ENCODE measurements around the gene SPTBN5. TPM values are rescaled to one million over a fixed set of nuclear protein-coding genes. Genes with fewer than 3 reads are reported as not detected.

Gene SPTBN5
- total RNA-seq, 1 experiment from 2014 or later = 0.84 TPM

DNA sequence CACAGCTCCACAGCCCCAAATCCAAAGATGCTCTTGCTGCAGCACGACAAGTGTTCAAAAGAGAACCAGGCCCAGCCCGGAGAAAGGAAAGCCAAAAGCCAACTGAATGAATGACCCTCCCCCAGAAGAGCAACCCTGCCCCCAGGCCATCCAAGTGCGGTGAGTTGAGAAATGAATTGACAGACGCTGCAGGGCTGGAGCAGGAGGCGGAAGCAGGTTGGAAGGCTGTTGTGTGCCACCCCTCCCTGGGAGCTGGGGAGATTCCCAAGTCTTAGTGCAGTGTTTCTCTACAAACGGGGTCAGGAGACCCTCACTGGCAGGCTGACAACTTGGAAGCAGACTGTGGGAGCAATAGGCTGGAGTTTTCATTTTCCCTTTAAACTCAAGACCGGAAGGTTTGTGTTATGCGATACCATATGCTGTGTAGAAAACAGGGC, 3.5 kb upstream of the SPTBN5 start:
- H3K9me2 ChIP-seq (replicated peaks; ENCODE audit: low read length) = no peaks in the 10 kb centered on the region
- H4K20me1 ChIP-seq (ENCODE audit: low read length) = no peaks in the 10 kb centered on the region
- ATAC-seq (no peak), DNase-seq (no peak)
- POLR2A ChIA-PET (ENCODE audit: unreplicated experiment) = no interaction called here
- H3K4me1 ChIP-seq (ENCODE audit: insufficient read depth, low read length) = peaks cover 20% of the 10 kb centered on the region
- H3K27me3 ChIP-seq (ENCODE audit: low read length) = no peaks in the 10 kb centered on the region
- intact Hi-C loops (cut with micrococcal nuclease) = no loop called here
- H3K9ac ChIP-seq (ENCODE audit: low read length) = no peak overlapping the region
- no peak overlapping the region for H3K27ac ChIP-seq (ENCODE audit: low read length)
- no peaks in the 10 kb centered on the region for H3K9me3 ChIP-seq (ENCODE audit: low read length)
- no TSS peak for BruUV-seq (replicated peaks)
- H3K4me3 ChIP-seq (ENCODE audit: low read length) = no peak overlapping the region
- H3K36me3 ChIP-seq (ENCODE audit: low read depth, low read length) = peaks cover 24% of the 10 kb centered on the region
- no peak overlapping the region for H2AFZ ChIP-seq (ENCODE audit: low read length)
- no peaks in the 10 kb centered on the region for H3K79me2 ChIP-seq (ENCODE audit: low read length)
- TF ChIP-seq EZH2phosphoT487 (IDR thresholded peaks at IDR 0.05; ENCODE audit: borderline replicate concordance, low read length) = no peak
- no peak for TF ChIP-seq EZH2 (IDR thresholded peaks at IDR 0.05; ENCODE audit: low read length, unreplicated experiment)
- TF ChIP-seq, protein P1, sequence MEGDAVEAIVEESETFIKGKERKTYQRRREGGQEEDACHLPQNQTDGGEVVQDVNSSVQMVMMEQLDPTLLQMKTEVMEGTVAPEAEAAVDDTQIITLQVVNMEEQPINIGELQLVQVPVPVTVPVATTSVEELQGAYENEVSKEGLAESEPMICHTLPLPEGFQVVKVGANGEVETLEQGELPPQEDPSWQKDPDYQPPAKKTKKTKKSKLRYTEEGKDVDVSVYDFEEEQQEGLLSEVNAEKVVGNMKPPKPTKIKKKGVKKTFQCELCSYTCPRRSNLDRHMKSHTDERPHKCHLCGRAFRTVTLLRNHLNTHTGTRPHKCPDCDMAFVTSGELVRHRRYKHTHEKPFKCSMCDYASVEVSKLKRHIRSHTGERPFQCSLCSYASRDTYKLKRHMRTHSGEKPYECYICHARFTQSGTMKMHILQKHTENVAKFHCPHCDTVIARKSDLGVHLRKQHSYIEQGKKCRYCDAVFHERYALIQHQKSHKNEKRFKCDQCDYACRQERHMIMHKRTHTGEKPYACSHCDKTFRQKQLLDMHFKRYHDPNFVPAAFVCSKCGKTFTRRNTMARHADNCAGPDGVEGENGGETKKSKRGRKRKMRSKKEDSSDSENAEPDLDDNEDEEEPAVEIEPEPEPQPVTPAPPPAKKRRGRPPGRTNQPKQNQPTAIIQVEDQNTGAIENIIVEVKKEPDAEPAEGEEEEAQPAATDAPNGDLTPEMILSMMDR (conservative IDR thresholded peaks at IDR 0.05; ENCODE audit: low read depth, low read length) = no peak
- H3K4me2 ChIP-seq (ENCODE audit: low read length) = no peak overlapping the region
- H3F3A ChIP-seq (ENCODE audit: low read length, unreplicated experiment) = no peaks in the 10 kb centered on the region
- CTCF ChIA-PET = no interaction called here

DNA sequence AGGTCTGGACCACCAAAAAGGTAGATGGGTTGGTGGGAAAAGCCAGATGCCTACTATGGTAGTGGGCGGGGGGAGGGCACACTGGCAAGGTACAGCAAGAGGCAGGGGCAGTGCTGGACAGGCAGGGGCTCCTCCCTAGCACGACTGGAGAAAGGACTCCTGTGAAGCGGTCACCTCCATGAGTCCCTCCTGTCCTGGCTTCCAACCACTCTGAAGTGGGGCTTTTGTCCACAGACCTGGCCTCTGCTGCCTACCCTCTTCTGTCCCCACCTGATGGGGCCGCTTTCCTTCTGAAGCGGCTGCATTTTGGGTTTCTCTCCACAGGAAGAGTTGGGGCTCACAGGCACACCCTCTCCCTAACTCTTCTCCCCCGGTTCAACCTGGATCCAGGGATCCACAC, 2.7 kb upstream of the SPTBN5 start:
- intact Hi-C loops (cut with micrococcal nuclease) = no loop called here
- no peak overlapping the region for H3K4me3 ChIP-seq (ENCODE audit: low read length)
- H3K36me3 ChIP-seq (ENCODE audit: low read depth, low read length) = peaks cover 18% of the 10 kb centered on the region
- H3K4me1 ChIP-seq (ENCODE audit: insufficient read depth, low read length) = peaks cover 20% of the 10 kb centered on the region
- no peak overlapping the region for H3K27ac ChIP-seq (ENCODE audit: low read length)
- no peaks in the 10 kb centered on the region for H3K9me2 ChIP-seq (replicated peaks; ENCODE audit: low read length)
- H3F3A ChIP-seq (ENCODE audit: low read length, unreplicated experiment) = no peaks in the 10 kb centered on the region
- no peaks in the 10 kb centered on the region for H3K9me3 ChIP-seq (ENCODE audit: low read length)
- H3K9ac ChIP-seq (ENCODE audit: low read length) = no peak overlapping the region
- DNase-seq = no peak
- H3K27me3 ChIP-seq (ENCODE audit: low read length) = no peaks in the 10 kb centered on the region
- H2AFZ ChIP-seq (ENCODE audit: low read length) = no peak overlapping the region
- no TSS peak for BruUV-seq (replicated peaks)
- POLR2A ChIA-PET (ENCODE audit: unreplicated experiment) = no interaction called here
- no peak for ATAC-seq
- TF ChIP-seq, protein P1 (conservative IDR thresholded peaks at IDR 0.05; ENCODE audit: low read depth, low read length) = no peak
- TF ChIP-seq EZH2 (IDR thresholded peaks at IDR 0.05; ENCODE audit: low read length, unreplicated experiment) = no peak
- TF ChIP-seq EZH2phosphoT487 (IDR thresholded peaks at IDR 0.05; ENCODE audit: borderline replicate concordance, low read length) = no peak
- no peaks in the 10 kb centered on the region for H3K79me2 ChIP-seq (ENCODE audit: low read length)
- no peaks in the 10 kb centered on the region for H4K20me1 ChIP-seq (ENCODE audit: low read length)
- H3K4me2 ChIP-seq (ENCODE audit: low read length) = no peak overlapping the region
- CTCF ChIA-PET = no interaction called here

DNA sequence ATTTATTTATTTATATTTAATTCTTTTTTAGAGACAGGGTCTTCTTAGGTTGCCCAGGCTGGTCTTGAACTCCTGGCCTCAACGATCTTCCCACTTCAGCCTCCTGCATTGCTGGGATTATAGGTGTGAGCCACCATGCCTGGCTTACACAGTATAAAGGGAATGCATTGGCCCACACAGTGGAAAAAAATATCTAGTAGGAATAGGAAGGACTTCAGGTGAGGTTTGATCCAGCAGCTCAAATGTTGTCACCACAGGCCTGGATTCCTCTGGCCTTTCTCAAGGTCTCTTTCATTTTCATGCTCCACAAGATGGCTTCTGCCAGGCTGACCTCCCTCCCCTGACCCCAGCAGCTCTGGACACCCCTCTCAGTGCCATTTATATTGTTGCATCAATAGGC, 2.1 kb upstream of the SPTBN5 start:
- no peaks in the 10 kb centered on the region for H4K20me1 ChIP-seq (ENCODE audit: low read length)
- H3F3A ChIP-seq (ENCODE audit: low read length, unreplicated experiment) = no peaks in the 10 kb centered on the region
- H3K4me2 ChIP-seq (ENCODE audit: low read length) = no peak overlapping the region
- no peak for ATAC-seq
- H3K9ac ChIP-seq (ENCODE audit: low read length) = no peak overlapping the region
- no peaks in the 10 kb centered on the region for H3K27me3 ChIP-seq (ENCODE audit: low read length)
- no peak overlapping the region for H3K27ac ChIP-seq (ENCODE audit: low read length)
- H3K9me2 ChIP-seq (replicated peaks; ENCODE audit: low read length) = no peaks in the 10 kb centered on the region
- no peak for DNase-seq
- ChIA-PET CTCF (interaction anchor here (0.5 kb wide), 1 partner anchor 20 kb away, joined by 3 read pairs; no protein-coding TSS in a partner anchor), POLR2A (ENCODE audit: unreplicated experiment) (no interaction called here)
- no peaks in the 10 kb centered on the region for H3K79me2 ChIP-seq (ENCODE audit: low read length)
- intact Hi-C loops (cut with micrococcal nuclease) = loop anchor here (2.0 kb wide), 1 partner anchor 67 kb away; the partner anchor contains the start of gene JMJD7
- no peak overlapping the region for H2AFZ ChIP-seq (ENCODE audit: low read length)
- no peak overlapping the region for H3K4me3 ChIP-seq (ENCODE audit: low read length)
- TF ChIP-seq, protein P1 (conservative IDR thresholded peaks at IDR 0.05; ENCODE audit: low read depth, low read length) = no peak
- TF ChIP-seq EZH2phosphoT487 (IDR thresholded peaks at IDR 0.05; ENCODE audit: borderline replicate concordance, low read length) (no peak), EZH2 (IDR thresholded peaks at IDR 0.05; ENCODE audit: low read length, unreplicated experiment) (no peak)
- H3K4me1 ChIP-seq (ENCODE audit: insufficient read depth, low read length) = peaks cover 20% of the 10 kb centered on the region
- no TSS peak for BruUV-seq (replicated peaks)
- peaks cover 12% of the 10 kb centered on the region for H3K36me3 ChIP-seq (ENCODE audit: low read depth, low read length)
- no peaks in the 10 kb centered on the region for H3K9me3 ChIP-seq (ENCODE audit: low read length)

Measured in PC-3 (cell line).